GM19467 (cell line): ENCODE measurements around the gene PCDHGB1.
"Not testable (repeated sequence)": the region's sequence is repeated elsewhere in the genome, so short reads cannot be mapped to it uniquely, and the experiment has no call there.

ENCODE experiments used
- ATAC-seq: cut with Tn5 transposase; IDR thresholded peaks from one replicate; pipeline ENCODE4 v1.9.1; 2021; ENCODE audit warnings: mild to moderate bottlenecking, moderate library complexity; ENCODE audit not compliant: unreplicated experiment

PCDHGB1 gene

GRCh38 chr5:141349917-141350619, at the start of gene PCDHGB1:
PCDHGB1 (plus strand) TSS chr5:141350099; CDS start chr5:141350261, 162 bp downstream.
- ATAC-seq, result peak; percentile 61

DNA sequence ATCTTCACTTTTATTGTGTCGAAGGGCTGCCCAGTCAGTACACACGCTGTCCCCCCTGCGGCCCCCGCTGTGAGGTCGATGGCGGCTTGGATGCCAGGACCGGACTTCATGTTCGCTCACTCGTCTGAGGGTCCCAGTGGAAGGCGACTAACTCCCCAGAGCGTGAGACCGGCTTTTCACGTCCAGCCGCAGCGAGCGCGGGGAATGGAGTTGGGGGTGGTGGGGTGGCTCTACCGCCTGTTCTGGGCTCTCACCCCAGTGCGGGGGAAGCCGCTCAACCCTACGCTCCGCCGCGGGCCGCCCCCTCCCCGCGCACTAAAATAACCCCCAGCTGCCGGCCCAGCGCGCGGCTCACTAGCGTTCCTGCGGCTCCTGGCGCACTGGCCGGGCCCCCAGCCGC, 46.1 kb upstream of the PCDHGB1 start, which contains the start of gene SLC25A2:
SLC25A2 (minus strand) TSS at position 294 of the 400 bp plus-strand sequence; CDS start at position 110, 184 bp downstream.
- ATAC-seq, result no peak

DNA sequence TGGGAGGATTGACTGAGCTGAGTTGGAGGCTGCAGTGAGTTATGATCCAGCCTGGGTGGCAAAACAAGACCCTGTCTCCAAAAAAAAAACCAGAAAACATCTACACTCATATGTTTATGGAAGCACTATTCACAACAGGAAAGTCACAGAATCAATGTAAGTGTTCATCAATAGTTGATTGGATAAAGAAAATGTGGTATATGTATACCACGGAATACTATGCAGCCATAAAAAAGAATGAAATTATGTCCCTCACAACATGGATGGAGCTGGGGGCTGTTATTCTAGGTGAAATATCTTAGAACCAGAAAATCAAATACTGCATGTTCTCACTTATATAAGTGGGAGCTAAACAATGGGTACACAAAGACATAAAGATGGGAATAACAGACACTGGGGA, 43.3 kb upstream of the PCDHGB1 start:
- no peak for ATAC-seq

DNA sequence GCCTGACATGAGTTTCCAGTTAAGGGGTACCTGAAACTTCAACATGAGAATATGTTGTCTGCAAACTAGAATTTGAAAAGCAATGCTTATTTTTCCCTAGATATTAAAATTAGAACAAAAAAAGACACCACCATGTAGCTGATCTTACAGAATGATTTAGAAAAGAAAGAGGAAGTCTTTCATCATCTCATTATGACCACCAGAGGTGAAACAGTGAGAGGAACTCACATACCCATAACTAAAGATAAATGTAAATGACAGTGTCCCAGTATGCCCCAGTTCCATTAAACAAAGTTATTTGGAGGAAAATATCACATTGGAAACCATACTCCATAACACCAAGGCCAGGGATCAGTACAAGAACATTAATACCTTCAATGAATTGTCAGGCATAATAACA, 36.2 kb upstream of the PCDHGB1 start:
- ATAC-seq, result no peak

- not testable (repeated sequence) for ATAC-seq
Measured at GRCh38 chr5:141316963-141317362, 32.9 kb upstream of the PCDHGB1 start.

DNA sequence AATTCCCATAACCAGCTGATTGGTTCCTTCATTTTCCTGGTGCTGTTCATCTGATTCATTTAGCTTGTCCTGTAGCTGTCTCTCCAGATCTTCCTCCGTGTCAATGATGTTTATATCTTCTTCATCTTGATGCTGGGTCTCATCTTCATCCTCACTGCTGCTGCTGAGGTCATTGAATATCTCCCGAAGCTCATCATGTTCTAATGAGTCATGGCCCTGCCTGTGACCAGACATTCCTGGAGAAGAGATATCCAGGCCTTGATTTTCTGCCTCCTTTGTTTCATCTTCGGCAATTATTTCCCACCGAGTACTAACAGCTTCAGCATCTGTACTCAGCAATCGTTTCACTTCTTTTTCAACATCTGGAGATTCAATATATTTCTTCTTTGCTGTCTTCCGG, 30.7 kb upstream of the PCDHGB1 start:
- ATAC-seq, result no peak

- ATAC-seq, result no peak
Measured at GRCh38 chr5:141319699-141320098, 30.2 kb upstream of the PCDHGB1 start.

GRCh38 chr5:141320225-141321169, 29.4 kb upstream of the PCDHGB1 start, which contains the start of gene TAF7:
TAF7 (minus strand) TSS chr5:141320784; CDS start chr5:141320044, 740 bp downstream.
- peak; percentile 95 for ATAC-seq

- no peak for ATAC-seq
Measured at GRCh38 chr5:141322261-141322660, 27.6 kb upstream of the PCDHGB1 start.

GRCh38 chr5:141326088-141326854, 23.6 kb upstream of the PCDHGB1 start:
- peak; percentile 52 for ATAC-seq

- no peak for ATAC-seq
Measured at GRCh38 chr5:141328231-141328630, 21.7 kb upstream of the PCDHGB1 start.

- no peak for ATAC-seq
Measured at GRCh38 chr5:141330299-141331080, 19.4 kb upstream of the PCDHGB1 start, which contains the start of gene PCDHGA1. PCDHGA1 (plus strand) TSS chr5:141330514.

- not testable (repeated sequence) for ATAC-seq
Measured at GRCh38 chr5:141332571-141332970, 17.3 kb upstream of the PCDHGB1 start.

DNA sequence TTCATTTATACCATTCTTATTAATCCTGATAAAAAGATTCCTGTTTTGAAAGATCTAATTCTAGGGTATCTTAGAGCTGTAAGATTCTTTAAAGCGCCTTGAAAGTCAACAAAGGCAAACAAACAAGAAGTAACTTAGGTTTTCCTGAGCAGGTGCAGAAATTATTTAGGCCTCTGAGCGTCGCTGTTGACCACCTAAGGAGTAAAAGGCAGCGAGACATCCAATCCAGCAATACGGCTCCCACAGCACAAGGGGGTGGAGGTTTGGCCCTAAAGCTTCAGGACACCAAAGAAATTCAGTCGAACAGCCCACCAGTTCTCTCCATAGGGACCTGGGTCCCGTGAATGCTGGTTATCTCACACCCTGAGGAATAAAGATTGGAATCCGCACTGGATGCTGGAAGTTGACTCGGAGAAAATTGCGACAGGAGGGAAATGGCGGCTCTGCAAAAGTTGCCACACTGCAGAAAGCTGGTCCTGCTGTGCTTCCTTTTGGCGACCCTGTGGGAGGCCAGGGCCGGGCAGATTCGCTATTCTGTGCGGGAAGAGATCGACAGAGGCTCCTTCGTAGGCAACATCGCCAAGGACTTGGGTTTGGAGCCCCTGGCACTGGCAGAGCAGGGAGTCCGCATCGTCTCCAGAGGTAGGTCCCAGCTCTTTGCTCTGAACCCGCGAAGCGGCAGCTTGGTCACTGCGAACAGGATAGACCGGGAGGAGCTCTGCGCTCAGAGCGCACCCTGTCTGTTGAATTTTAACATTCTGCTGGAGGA, 11.2 kb upstream of the PCDHGB1 start, which contains the start of gene PCDHGA2:
PCDHGA2 (plus strand) TSS at position 223 of the 769 bp plus-strand sequence.
- ATAC-seq, result no peak

GRCh38 chr5:141340781-141341354, 9.0 kb upstream of the PCDHGB1 start:
- ATAC-seq, result not testable (repeated sequence)

DNA sequence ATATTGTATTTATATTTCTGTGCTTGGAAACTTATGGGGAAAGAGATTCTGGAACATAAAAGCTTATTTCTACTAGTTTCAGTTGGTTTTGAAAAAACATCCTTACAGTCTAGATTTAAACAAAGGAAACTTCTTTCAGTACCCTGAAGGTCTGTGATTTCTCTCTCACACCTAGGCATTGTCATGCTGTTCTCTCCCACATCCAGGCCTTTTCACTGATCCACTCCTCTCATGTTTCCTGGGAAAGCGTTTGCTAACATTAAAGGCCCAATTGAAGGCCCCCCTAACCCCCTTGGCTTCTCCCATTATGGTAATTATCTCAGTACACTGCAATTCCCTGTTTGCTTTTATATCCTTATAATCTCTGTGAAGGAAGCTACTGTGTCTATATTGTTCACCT, 7.1 kb upstream of the PCDHGB1 start:
- ATAC-seq, result no peak

DNA sequence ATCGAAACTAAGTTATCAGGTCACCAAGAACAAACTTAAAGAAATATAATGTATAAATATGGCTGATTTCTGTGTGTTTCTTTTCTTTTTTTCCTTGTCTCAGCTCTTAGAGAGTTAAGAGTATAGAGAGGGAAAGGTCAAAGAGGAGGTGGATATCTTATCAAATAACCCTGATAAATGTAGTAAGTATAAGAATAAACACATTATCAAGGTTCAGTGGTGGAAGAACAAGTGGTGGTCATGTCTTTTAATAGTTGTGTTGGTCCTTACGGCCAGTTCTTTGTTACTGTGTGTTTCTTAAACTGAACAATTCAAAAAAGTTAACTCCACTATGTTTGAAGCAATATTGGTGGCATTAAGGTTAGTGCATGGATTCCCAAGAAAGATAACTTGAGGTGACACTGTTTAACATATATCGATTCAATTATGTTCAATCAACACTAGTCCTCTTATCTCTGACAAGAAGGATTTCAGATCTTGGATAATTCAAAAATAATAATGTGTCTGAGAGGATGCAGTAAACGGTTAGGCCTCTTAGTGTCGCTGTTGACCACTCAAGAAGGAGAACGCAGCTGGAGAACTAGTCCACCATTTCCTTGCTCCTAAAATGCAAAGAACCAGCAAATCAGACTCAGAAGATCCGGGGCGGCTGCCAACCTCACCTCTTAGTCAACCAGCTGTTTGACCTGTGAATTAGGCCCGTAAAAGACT, 6.5 kb upstream of the PCDHGB1 start, which contains the start of gene PCDHGA3:
PCDHGA3 (plus strand) TSS at position 588 of the 711 bp plus-strand sequence. CDS start 205 bp downstream, outside the sequence.
- ATAC-seq, result no peak

DNA sequence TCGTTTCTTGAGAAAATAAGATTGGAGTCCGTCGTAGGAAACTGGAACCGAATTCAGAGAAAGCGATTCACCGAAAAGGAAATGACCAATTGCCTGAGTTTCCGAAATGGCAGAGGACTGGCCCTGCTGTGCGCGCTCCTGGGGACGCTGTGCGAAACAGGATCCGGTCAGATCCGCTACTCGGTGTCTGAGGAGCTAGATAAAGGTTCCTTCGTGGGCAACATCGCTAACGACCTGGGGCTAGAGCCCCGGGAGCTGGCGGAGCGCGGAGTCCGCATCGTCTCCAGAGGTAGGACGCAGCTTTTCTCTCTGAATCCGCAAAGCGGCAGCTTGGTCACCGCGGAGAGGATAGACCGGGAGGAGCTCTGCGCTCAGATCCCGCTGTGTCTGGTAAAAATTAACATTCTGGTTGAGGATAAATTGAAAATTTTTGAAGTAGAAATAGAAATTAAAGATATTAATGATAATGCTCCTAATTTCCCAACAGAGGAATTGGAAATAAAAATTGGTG, 5.9 kb upstream of the PCDHGB1 start:
- no peak for ATAC-seq
